Measurements from ENCODE around the gene VAV3.

GRCh38 chr1:107679411-107679953, 285.5 kb downstream of the VAV3 start:
- TF ChIP-seq POLR2A (IDR thresholded peaks at IDR 0.05) (no peak), CTCF (IDR thresholded peaks at IDR 0.05) (no peak)

All from adrenal gland (tissue), 5 donors.